ENCODE measurements around the gene OPA3.

Gene OPA3

GRCh38 chr19:45601524-45602374 is 17.1 kb upstream of the OPA3 start, which contains the start of gene GPR4:
Gene GPR4 (minus strand): TSS chr19:45602212. CDS start chr19:45591866, 10,346 bp downstream.
- DNase-seq (ENCODE audit: low spot score) = peak; percentile 32
- no peak for TF ChIP-seq CTCF (IDR thresholded peaks at IDR 0.05; ENCODE audit: extremely low read depth, missing control alignments)

GRCh38 chr19:45601115-45601514 is 16.5 kb upstream of the OPA3 start:
- DNase-seq (ENCODE audit: low spot score) = peak; percentile 23
- TF ChIP-seq CTCF (IDR thresholded peaks at IDR 0.05; ENCODE audit: extremely low read depth, missing control alignments) = no peak

GRCh38 chr19:45600340-45600885 is 15.8 kb upstream of the OPA3 start:
- no peak for TF ChIP-seq CTCF (IDR thresholded peaks at IDR 0.05; ENCODE audit: extremely low read depth, missing control alignments)
- peak; percentile 11 for DNase-seq (ENCODE audit: low spot score)

- peak; percentile 21 for DNase-seq (ENCODE audit: low spot score)
- no peak for TF ChIP-seq CTCF (IDR thresholded peaks at IDR 0.05; ENCODE audit: extremely low read depth, missing control alignments)
Measured at GRCh38 chr19:45599286-45599685, 14.7 kb upstream of the OPA3 start.

- DNase-seq (ENCODE audit: low spot score) = peak; percentile 32
- TF ChIP-seq CTCF (IDR thresholded peaks at IDR 0.05; ENCODE audit: extremely low read depth, missing control alignments) = no peak
Measured at GRCh38 chr19:45598267-45599001, 13.8 kb upstream of the OPA3 start.

- peak; percentile 7 for DNase-seq (ENCODE audit: low spot score)
- no peak for TF ChIP-seq CTCF (IDR thresholded peaks at IDR 0.05; ENCODE audit: extremely low read depth, missing control alignments)
Measured at GRCh38 chr19:45597425-45598111, 13.0 kb upstream of the OPA3 start.

Measured in GM20000 (cell line).